WTC11 (cell line): ENCODE measurements around the gene AGBL1. TPM values are rescaled to one million over a fixed set of nuclear protein-coding genes. Genes with fewer than 3 reads are reported as not detected.
A peak's percentile ranks its signal among the peaks of the same experiment; 100 is the strongest.

ENCODE experiments used
- ATAC-seq: fragments of 200-7000 bp; cut with Tn5 transposase; 2 replicates; pipeline ENCODE4 v1.10.0; 2021; ENCODE audit warnings: mild to moderate bottlenecking, moderate library complexity
- CTCF ChIA-PET: fragments of 300-600 bp; sonication (Branson Sonifier 250); formaldehyde crosslinking; loops from one replicate; lab custom pipeline; 2021; ENCODE audit warnings: antibody characterized with exemption; lab: Charles Lee
- POLR2A ChIA-PET: fragments of 350-600 bp; sonication (Branson Sonifier 250); formaldehyde crosslinking; loops from one replicate; lab custom pipeline; 2021; ENCODE audit warnings: antibody characterized with exemption; lab: Charles Lee
- DNase-seq: peaks from one replicate; pipeline ENCODE4 v3.0.0; 2021; ENCODE audit warnings: low spot score
- H3K27ac Mint-ChIP-seq: 2 replicates; pipeline ENCODE4 v1.8.0; 2021; ENCODE audit warnings: mixed read lengths
- H3K27me3 Mint-ChIP-seq: 2 replicates; pipeline ENCODE4 v1.8.0; 2021; ENCODE audit warnings: low read depth, mild to moderate bottlenecking, moderate library complexity, mixed read lengths
- H3K36me3 Mint-ChIP-seq: 2 replicates; pipeline ENCODE4 v1.8.0; 2021; ENCODE audit warnings: mixed read lengths
- H3K4me1 Mint-ChIP-seq: 2 replicates; pipeline ENCODE4 v1.8.0; 2022; ENCODE audit warnings: mixed read lengths
- H3K4me3 Mint-ChIP-seq: 2 replicates; pipeline ENCODE4 v1.8.0; 2021; ENCODE audit warnings: mild to moderate bottlenecking, moderate library complexity, mixed read lengths
- H3K9me3 Mint-ChIP-seq: 2 replicates; pipeline ENCODE4 v1.8.0; 2021; ENCODE audit warnings: mixed read lengths
- EMX1 ChIP-seq: fragments of 250-450 bp; sonication (Bioruptor Pico); IDR thresholded peaks from 2 replicates; pipeline ENCODE4 v1.8.0; 2021; ENCODE audit warnings: mild to moderate bottlenecking
- ESRRA ChIP-seq: sonication (generic); formaldehyde crosslinking; IDR thresholded peaks from 2 replicates; pipeline ENCODE4 v1.8.1; 2022; ENCODE audit warnings: mild to moderate bottlenecking, missing genetic modification reagents, borderline replicate concordance
- FOXK1 ChIP-seq: sonication (generic); formaldehyde crosslinking; IDR thresholded peaks from 2 replicates; pipeline ENCODE4 v1.8.0; 2022; ENCODE audit warnings: mild to moderate bottlenecking, moderate library complexity, missing genetic modification reagents
- MXD4 ChIP-seq: fragments of 250-450 bp; sonication (Bioruptor Pico); IDR thresholded peaks from 2 replicates; pipeline ENCODE4 v1.8.0; 2021; ENCODE audit warnings: mild to moderate bottlenecking, moderate library complexity, borderline replicate concordance
- NFYB ChIP-seq: sonication (generic); formaldehyde crosslinking; conservative IDR thresholded peaks from 2 replicates; pipeline ENCODE4 v1.8.0; 2022; ENCODE audit warnings: low read depth, missing genetic modification reagents
- PRDM15 ChIP-seq: sonication (generic); formaldehyde crosslinking; IDR thresholded peaks from 2 replicates; pipeline ENCODE4 v1.8.0; 2022; ENCODE audit warnings: missing genetic modification reagents
- SMAD4 ChIP-seq: sonication (generic); formaldehyde crosslinking; IDR thresholded peaks from 2 replicates; pipeline ENCODE4 v1.8.0; 2022; ENCODE audit warnings: mild to moderate bottlenecking, missing genetic modification reagents
- TCF7 ChIP-seq: sonication (generic); formaldehyde crosslinking; IDR thresholded peaks from 2 replicates; pipeline ENCODE4 v1.8.0; 2022; ENCODE audit warnings: mild to moderate bottlenecking, low read depth, missing genetic modification reagents, moderate library complexity
- ZNF121 ChIP-seq: sonication (generic); formaldehyde crosslinking; IDR thresholded peaks from 2 replicates; pipeline ENCODE4 v1.8.0; 2023; ENCODE audit warnings: missing genetic modification reagents
- ZNF317 ChIP-seq: sonication (generic); formaldehyde crosslinking; IDR thresholded peaks from 2 replicates; pipeline ENCODE4 v1.8.1; 2023; ENCODE audit warnings: low read depth, mild to moderate bottlenecking, moderate library complexity, missing genetic modification reagents, borderline replicate concordance
- total RNA-seq: library from RNA; stranded (reverse); gene quantifications from 3 replicates; pipeline ENCODE4 v1.2.3, GENCODE V29; 2021
- TF ChIP-seq, protein P1 (sequence below): fragments of 250-450 bp; sonication (Bioruptor Pico); IDR thresholded peaks from 2 replicates; pipeline ENCODE4 v1.9.0; 2021; ENCODE audit warnings: mild to moderate bottlenecking, borderline replicate concordance
- TF ChIP-seq, protein P2 (sequence below): sonication (generic); formaldehyde crosslinking; conservative IDR thresholded peaks from 2 replicates; pipeline ENCODE4 v1.8.1; 2023; ENCODE audit warnings: mild to moderate bottlenecking, low read depth, missing genetic modification reagents, moderate library complexity

The AGBL1 gene
- total RNA-seq, 1 experiment from 2014 or later: not detected

- TF ChIP-seq, protein P1, sequence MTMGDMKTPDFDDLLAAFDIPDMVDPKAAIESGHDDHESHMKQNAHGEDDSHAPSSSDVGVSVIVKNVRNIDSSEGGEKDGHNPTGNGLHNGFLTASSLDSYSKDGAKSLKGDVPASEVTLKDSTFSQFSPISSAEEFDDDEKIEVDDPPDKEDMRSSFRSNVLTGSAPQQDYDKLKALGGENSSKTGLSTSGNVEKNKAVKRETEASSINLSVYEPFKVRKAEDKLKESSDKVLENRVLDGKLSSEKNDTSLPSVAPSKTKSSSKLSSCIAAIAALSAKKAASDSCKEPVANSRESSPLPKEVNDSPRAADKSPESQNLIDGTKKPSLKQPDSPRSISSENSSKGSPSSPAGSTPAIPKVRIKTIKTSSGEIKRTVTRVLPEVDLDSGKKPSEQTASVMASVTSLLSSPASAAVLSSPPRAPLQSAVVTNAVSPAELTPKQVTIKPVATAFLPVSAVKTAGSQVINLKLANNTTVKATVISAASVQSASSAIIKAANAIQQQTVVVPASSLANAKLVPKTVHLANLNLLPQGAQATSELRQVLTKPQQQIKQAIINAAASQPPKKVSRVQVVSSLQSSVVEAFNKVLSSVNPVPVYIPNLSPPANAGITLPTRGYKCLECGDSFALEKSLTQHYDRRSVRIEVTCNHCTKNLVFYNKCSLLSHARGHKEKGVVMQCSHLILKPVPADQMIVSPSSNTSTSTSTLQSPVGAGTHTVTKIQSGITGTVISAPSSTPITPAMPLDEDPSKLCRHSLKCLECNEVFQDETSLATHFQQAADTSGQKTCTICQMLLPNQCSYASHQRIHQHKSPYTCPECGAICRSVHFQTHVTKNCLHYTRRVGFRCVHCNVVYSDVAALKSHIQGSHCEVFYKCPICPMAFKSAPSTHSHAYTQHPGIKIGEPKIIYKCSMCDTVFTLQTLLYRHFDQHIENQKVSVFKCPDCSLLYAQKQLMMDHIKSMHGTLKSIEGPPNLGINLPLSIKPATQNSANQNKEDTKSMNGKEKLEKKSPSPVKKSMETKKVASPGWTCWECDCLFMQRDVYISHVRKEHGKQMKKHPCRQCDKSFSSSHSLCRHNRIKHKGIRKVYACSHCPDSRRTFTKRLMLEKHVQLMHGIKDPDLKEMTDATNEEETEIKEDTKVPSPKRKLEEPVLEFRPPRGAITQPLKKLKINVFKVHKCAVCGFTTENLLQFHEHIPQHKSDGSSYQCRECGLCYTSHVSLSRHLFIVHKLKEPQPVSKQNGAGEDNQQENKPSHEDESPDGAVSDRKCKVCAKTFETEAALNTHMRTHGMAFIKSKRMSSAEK (CRISPR knock-in tag): no peak
- TF ChIP-seq ZNF121 (CRISPR knock-in tag) (no peak), MXD4 (CRISPR knock-in tag) (no peak), TCF7 (no peak), FOXK1 (CRISPR knock-in tag) (no peak), PRDM15 (CRISPR knock-in tag) (no peak), NFYB (CRISPR knock-in tag) (no peak), ZNF317 (CRISPR knock-in tag) (no peak)
- TF ChIP-seq, protein P2, sequence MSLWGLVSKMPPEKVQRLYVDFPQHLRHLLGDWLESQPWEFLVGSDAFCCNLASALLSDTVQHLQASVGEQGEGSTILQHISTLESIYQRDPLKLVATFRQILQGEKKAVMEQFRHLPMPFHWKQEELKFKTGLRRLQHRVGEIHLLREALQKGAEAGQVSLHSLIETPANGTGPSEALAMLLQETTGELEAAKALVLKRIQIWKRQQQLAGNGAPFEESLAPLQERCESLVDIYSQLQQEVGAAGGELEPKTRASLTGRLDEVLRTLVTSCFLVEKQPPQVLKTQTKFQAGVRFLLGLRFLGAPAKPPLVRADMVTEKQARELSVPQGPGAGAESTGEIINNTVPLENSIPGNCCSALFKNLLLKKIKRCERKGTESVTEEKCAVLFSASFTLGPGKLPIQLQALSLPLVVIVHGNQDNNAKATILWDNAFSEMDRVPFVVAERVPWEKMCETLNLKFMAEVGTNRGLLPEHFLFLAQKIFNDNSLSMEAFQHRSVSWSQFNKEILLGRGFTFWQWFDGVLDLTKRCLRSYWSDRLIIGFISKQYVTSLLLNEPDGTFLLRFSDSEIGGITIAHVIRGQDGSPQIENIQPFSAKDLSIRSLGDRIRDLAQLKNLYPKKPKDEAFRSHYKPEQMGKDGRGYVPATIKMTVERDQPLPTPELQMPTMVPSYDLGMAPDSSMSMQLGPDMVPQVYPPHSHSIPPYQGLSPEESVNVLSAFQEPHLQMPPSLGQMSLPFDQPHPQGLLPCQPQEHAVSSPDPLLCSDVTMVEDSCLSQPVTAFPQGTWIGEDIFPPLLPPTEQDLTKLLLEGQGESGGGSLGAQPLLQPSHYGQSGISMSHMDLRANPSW: no peak
- TF ChIP-seq, all 79 proteins: peak for 0
Observed at GRCh38 chr15:86892774-86893449, 813.2 kb downstream of the AGBL1 start (continued).

GRCh38 chr15:86894269-86894668 lies 814.6 kb downstream of the AGBL1 start:
- DNase-seq: no peak
- Mint-ChIP-seq H3K27ac (peak overlapping the region; percentile 29; the same call in 1 of the 2 replicates), H3K4me3 (no peak overlapping the region), H3K36me3 (no peaks in the 10 kb centered on the region), H3K4me1 (peaks cover 29% of the 10 kb centered on the region), H3K9me3 (peaks cover 10% of the 10 kb centered on the region), H3K27me3 (no peaks in the 10 kb centered on the region)
- POLR2A ChIA-PET: interaction anchor here (1.5 kb wide), 1 partner anchor 12 kb away, joined by 3 read pairs; no protein-coding TSS in a partner anchor
- TF ChIP-seq ESRRA (CRISPR knock-in tag) (no peak), SMAD4 (CRISPR knock-in tag) (no peak), EMX1 (CRISPR knock-in tag) (no peak)
- peak; percentile 49; the same call in 1 of the 2 replicates for ATAC-seq
- CTCF ChIA-PET: interaction anchor here (0.6 to 1.6 kb wide), 3 partner anchors 9 to 208 kb away, joined by 3 to 4 read pairs (median 4); no protein-coding TSS in a partner anchor
